Measurements from ENCODE around the gene OR2AG1.

OR2AG1 gene

DNA sequence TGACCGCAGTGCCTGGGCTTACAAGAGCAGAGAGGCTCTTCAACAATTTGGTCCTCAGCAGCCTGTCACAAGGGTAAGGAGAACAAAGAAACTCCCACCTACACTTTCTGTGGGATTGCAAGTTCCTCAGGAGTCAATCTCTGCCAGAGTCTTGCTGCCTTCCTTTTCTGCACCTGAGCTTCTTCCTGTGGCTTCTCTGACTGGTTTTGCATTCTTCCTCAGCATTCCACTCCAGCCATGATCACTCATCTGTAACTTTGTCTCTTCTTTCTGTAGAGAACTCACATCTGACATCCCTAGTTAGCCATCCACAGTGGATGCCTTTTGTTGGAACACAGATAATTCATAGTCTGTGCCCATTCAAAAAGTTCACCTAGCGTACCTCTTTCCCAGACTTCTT, 30.8 kb downstream of the OR2AG1 start:
- CTCF ChIA-PET: interaction anchor here (1.8 to 4.2 kb wide), 4 partner anchors 11 to 202 kb away, joined by 7 to 59 read pairs (median 28); partner anchors contain the start of gene OR6A2
- TF ChIP-seq, protein P1, sequence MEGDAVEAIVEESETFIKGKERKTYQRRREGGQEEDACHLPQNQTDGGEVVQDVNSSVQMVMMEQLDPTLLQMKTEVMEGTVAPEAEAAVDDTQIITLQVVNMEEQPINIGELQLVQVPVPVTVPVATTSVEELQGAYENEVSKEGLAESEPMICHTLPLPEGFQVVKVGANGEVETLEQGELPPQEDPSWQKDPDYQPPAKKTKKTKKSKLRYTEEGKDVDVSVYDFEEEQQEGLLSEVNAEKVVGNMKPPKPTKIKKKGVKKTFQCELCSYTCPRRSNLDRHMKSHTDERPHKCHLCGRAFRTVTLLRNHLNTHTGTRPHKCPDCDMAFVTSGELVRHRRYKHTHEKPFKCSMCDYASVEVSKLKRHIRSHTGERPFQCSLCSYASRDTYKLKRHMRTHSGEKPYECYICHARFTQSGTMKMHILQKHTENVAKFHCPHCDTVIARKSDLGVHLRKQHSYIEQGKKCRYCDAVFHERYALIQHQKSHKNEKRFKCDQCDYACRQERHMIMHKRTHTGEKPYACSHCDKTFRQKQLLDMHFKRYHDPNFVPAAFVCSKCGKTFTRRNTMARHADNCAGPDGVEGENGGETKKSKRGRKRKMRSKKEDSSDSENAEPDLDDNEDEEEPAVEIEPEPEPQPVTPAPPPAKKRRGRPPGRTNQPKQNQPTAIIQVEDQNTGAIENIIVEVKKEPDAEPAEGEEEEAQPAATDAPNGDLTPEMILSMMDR (IDR thresholded peaks at IDR 0.05; ENCODE audit: control extremely low read depth, extremely low read depth, low read depth, missing control alignments): no peak
- DNase-seq (ENCODE audit: extremely low spot score): no peak
- POLR2A ChIA-PET: no interaction called here

DNA sequence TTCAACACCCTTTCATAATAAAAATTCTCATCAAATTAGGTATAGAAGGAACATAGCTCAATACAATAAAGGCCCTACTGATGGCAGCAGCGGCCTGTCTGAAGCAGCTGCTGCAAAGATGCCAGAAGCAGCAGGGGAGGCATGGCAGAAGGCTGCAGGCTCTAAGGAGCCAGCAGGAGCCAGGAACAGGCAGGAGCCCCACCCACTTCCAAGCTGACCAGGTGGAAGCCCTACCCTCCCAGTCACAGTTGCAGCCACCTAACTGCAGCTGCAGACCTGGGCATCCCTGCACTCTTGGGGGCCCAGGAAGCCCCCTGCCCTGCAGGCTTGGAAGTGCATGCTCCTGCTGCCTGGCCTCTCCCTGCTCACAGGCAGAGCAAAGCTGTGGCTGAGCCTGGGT, 34.9 kb downstream of the OR2AG1 start:
- DNase-seq (ENCODE audit: extremely low spot score): no peak
- ChIA-PET CTCF (interaction anchor here (1.1 kb wide), 1 partner anchor 11 kb away, joined by 3 read pairs; no protein-coding TSS in a partner anchor), POLR2A (no interaction called here)
- TF ChIP-seq, protein P1 (IDR thresholded peaks at IDR 0.05; ENCODE audit: control extremely low read depth, extremely low read depth, low read depth, missing control alignments): no peak

DNA sequence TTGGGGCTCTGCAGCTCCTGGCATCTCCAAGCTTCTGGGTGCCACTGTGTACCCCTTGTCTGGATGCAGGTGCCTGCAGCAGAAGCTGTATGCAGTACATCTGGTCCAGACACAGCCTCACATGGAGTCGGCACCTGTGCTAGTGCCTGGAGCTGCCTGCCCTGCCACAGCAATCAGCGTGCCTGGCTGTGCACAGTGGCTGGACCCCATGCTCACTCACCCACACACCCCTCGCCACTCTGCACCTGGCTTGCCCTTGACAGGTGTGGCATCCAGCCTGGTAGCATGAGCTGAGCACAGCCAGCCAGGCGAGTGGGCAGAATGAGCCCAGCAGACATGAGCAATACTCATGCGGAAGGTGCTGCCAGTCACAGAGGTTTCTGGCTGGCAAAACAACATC, 36.1 kb downstream of the OR2AG1 start:
- TF ChIP-seq, protein P1 (IDR thresholded peaks at IDR 0.05; ENCODE audit: control extremely low read depth, extremely low read depth, low read depth, missing control alignments): no peak
- DNase-seq (ENCODE audit: extremely low spot score): no peak
- ChIA-PET CTCF (interaction anchor here (1.0 to 2.2 kb wide), 5 partner anchors 15 to 81 kb away, joined by 3 to 5 read pairs (median 3); no protein-coding TSS in a partner anchor), POLR2A (no interaction called here)

DNA sequence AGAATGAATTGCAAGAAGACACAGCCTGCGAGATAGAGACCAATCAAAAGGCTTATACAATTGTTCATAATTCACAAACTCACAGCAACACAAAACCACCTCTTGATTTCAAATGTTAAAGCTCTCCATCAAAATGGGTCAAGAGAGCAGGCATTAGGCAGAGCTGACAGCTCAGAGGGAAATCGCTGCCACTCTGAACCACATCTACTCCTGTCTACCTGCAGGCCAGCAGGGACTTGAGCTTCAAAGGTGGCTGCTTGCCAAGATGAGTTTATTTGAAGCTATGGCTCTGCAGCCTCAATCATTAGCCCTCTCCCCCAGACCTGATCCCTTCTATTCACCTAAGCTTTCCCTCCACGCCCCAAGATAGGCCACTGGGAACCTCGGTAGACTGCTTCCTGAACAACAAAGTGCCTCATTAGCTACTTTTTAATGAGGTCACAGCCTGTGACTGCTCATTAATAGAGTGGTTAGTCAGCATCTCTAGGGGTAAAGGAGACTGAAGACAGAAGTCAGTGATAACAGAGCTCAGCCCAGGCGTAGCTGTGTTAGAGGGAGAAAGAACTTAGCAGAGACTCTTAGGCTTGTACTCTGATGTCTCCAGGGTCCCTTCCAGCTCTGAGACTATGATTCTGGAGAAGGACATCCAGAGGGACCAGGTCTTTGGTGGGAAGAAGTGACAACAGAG, 41.5 kb downstream of the OR2AG1 start:
- DNase-seq (ENCODE audit: extremely low spot score): no peak
- CTCF ChIA-PET: interaction anchor here (0.8 to 3.9 kb wide), 7 partner anchors 9 to 618 kb away, joined by 3 to 42 read pairs (median 3); partner anchors contain the start of gene MRPL17
- TF ChIP-seq, protein P1 (IDR thresholded peaks at IDR 0.05; ENCODE audit: control extremely low read depth, extremely low read depth, low read depth, missing control alignments): no peak
- POLR2A ChIA-PET: no interaction called here

DNA sequence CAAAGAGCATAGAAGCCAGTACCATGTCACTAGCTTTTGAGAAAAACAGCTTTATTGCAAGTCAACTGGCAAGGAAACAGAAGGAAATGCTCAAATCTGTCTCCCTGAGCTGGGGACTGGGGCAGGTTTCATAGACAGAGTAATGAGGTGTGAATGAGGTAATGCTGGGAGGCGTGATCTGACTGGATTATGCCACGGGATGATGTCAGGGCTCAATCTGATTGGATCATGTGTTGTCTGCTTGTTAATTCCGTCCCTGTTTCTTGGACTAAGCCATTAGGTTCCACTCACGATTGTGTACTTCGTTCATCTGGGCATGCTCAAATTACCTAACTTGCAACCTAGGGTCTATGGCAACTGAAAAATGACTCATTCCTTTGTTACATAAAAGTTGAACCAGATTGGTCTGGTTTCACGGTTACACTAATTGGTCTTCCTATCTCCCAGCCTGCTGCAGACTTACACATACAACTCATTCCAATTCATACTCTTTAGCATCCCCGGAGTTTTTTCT, 42.5 kb downstream of the OR2AG1 start:
- ChIA-PET POLR2A (no interaction called here), CTCF (interaction anchor here (0.8 to 3.9 kb wide), 4 partner anchors 9 to 617 kb away, joined by 3 to 42 read pairs (median 4); partner anchors contain the start of gene OR10A2)
- TF ChIP-seq, protein P1 (IDR thresholded peaks at IDR 0.05; ENCODE audit: control extremely low read depth, extremely low read depth, low read depth, missing control alignments): no peak
- DNase-seq (ENCODE audit: extremely low spot score): no peak

DNA sequence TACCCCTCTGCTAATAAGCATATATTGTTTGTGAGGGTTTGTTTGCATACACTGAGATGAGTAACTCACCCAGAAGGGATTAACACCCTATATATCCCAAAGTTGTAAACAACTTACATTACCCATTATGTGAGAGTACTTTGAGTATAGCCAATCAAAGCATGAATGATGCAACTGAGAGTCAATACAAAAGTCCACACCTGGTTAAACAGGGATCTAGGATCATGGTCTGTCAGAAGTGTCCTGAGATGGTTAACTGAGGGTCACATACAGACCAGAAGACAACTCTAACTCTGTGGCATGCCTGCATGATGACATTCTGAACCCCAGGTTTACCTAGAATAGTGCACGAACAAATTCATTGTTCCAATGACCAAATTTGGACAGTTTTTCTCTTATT, 45.3 kb downstream of the OR2AG1 start:
- ChIA-PET CTCF (interaction anchor here (1.8 kb wide), 1 partner anchor 33 kb away, joined by 5 read pairs; no protein-coding TSS in a partner anchor), POLR2A (no interaction called here)
- DNase-seq (ENCODE audit: extremely low spot score): no peak
- TF ChIP-seq, protein P1 (IDR thresholded peaks at IDR 0.05; ENCODE audit: control extremely low read depth, extremely low read depth, low read depth, missing control alignments): no peak

Data from GM10248 (cell line).